T-helper 22 cell (primary cell): ENCODE measurements around the gene PCNX3.
"Not testable (repeated sequence)": the region's sequence is repeated elsewhere in the genome, so short reads cannot be mapped to it uniquely, and the experiment has no call there.

ENCODE experiments used
- DNase-seq: peaks from one replicate; pipeline ENCODE4 v3.0.0-alpha.2; 2020; ENCODE audit warnings: low read depth

PCNX3 gene

DNA sequence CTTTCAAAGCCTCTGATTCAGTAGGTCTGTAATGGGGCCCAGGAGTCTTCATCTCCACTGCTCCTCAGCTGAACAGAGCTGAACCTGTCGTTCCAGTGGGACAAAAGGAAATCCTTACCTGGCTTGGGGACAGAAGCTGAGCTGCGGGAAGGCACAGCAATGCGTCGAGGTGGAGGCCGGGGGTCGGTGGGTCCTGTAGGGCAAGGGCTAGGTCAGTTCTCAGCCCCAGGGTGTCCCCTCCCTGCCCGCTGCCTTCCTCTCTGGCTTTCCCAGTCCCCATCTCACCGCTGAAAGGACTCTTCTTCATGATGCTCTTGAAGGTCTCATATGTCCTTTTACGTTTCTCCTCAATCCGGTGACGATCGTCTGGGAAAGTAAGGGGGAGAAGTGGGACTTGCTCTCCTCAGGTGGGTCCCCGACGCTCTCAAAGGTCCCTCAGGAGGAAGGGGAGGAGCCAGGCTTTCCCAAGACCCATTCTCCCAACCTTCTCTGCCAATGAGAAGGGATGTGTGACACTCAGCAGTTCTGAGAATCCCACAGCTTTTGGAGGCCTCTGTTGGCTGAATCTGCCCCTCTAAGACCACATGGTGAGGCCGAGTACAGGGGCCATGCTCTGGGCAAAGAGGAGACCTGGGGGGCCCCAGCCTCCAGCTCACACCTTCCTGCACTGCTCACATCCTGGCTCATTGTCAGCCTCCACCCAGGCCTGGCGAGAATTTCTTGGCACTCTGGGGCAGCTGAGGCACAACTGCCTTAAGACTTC, 40.2 kb downstream of the PCNX3 start:
- DNase-seq = no peak

DNA sequence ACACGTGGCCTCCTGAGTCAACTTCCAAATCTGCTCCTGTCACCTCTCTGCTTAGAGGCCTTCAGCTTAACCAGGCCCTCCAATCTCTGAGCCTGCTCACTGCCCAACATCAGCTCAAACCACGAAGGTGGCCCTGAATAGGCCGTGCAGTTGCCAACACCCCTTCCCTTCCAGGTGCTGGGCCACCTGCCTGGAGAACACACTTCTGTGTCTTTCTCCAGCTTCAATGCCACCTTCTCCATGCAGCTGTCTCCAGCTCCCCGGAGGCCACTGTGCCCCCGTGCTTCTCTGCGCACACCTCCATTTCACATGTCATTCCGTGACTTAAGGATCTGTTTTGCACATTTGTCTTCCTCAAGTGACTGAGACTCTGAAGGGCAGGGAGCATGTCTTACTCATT, 41.9 kb downstream of the PCNX3 start:
- DNase-seq = no peak

GRCh38 chr11:65658174-65659021, 42.8 kb downstream of the PCNX3 start:
- DNase-seq = no peak

GRCh38 chr11:65660038-65660437, 44.5 kb downstream of the PCNX3 start:
- no peak for DNase-seq

DNA sequence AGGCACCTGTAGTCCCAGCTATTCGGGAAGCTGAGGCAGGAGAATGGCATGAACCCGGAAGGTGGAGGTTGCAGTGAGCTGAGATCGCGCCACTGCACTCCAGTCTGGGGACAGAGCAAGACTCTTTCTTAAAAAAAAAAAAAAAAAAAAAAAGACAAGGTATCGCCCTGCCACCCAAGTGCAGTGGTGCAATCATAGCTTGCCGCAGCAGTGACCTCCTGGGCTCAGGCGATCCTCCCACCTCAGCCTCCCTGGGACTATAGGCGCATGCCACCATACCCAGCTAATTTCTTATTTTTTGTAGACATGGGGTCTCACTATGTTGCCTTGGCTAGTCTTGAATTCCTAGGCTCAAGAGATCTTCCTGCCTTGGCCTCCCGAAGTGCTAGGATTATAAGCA, 45.3 kb downstream of the PCNX3 start:
- not testable (repeated sequence) for DNase-seq

DNA sequence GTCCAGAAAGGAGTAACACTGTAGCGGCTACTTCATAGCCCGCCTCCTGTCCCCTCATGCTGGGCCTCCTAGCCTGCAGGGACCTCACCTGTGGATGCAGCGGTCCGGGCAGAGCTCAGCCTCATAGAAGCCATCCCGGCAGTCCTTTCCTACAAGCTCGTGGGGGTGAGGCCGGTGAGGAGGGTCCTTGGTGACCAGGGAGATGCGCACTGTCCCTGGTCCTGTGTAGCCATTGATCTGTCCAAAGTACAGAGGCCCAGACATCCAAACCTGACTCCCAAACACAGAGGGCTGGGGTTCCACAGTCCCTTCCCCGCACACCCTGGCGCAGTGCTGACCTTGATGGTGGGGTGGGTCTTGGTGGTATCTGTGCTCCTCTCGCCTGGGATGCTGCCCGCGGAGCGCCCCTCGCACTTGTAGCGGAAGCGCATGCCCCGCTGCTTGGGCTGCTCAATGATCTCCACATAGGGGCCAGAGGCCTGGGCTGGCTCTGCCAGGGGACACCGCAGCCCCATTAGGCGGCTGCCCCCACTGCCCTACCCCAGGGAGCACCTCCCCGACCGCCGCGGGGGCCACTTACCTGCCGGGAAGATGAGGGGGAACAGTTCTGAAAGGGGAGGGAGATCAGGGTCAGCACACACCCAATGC, 46.1 kb downstream of the PCNX3 start:
- no peak for DNase-seq

DNA sequence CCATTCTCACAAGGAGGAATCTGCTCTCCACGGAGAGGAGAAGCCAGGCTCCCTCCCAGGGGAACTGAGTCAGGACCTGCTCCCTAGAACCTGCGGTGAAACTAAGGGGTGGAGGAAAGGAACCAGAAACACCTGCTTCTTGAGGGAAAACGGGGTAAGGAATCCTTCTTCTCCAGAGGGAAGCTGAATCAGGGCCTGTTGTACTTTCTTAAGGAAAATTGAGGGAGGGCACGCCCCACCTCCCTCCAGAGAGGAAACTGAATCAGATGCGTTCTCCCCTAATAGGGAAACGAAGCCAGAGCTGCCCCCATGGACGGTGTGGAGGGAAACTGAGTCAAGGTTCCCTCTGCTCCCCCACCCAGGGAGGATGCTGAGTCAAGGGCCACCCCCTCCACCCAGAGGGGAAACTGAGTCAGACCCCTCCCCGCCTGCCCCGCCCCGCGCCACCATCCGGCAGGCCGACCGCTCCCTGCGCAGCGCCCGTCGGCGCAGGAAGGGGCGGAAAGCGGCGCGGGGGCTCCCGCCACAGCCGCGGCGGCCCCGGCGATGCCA, 46.7 kb downstream of the PCNX3 start:
- no peak for DNase-seq

- peak; percentile 89 for DNase-seq
These were observed 47.4 kb downstream of the PCNX3 start, which contains the start of gene RELA for GRCh38 chr11:65662799-65663638. TSS of gene RELA (minus strand) at chr11:65662916. CDS start at chr11:65662832, 84 bp downstream.

DNA sequence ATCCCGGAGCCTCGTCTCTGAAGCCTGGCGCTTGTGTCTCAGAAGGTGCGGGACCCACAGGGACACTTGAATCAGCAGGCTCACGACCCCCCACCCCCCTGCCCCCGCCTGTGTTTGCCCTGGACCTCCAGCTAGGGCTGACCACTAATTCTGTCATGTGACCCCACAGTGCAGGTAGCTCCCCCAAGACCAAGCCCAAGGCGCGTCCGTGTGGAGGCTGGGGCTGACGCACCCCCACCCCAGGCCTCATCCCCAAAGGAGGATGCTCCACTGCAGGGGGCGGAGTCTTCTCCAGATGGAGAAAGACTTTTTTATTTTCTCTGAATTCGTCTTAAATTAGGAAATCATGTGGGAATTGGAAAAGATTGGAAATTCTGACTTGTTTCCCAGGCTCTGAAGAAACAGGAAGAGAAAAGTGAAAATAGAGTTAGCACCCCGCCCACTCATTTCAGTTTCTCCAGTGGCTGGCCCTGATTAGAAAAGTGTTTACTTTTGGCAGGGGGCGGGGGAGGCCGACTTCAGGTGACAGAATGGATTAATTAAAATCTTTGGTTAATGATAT, 48.1 kb downstream of the PCNX3 start:
- no peak for DNase-seq

- DNase-seq = no peak
These were observed 56.7 kb downstream of the PCNX3 start for GRCh38 chr11:65672180-65672860.

DNA sequence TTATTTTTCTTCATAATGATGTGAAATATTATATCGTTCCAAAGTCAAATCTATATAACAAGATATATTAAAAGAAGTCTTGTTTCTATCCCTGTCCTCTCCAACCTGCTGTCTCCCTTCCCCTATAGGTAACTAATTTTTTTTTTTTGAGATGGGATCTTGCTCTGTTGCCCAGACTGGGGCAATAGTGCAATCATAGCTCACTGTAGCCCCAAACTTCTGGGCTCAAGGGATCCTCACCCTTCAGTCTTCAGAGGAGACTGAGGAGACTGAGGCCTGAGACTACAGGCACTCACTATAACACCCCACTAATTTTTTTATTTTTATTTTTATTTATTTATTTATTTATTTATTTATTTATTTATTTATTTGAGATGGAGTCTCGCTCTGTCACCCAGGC, 57.4 kb downstream of the PCNX3 start:
- no peak for DNase-seq

- no peak for DNase-seq
These were observed 64.7 kb downstream of the PCNX3 start for GRCh38 chr11:65680192-65680743.

DNA sequence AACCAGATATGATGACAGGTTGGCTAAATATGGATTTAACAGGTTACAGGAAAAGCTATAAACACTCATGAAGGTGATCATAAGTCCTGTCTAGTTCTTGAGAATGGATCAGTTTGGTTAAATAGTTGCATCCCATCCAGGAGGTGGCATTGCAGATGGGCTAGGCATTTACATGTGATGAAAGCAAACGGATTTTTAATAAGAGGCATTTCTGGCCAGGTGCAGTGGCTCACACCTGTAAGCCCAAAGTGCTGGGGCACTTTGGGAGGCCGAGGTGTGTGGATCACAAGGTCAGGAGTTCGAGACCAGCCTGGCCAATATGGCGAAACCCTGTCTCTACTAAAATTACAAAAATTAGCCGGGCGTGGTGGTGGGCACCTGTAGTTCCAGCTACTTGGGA, 67.9 kb downstream of the PCNX3 start:
- not testable (repeated sequence) for DNase-seq

- DNase-seq = no peak
These were observed 70.4 kb downstream of the PCNX3 start for GRCh38 chr11:65685981-65686380.
